Panc1 (cell line): ENCODE measurements around the gene SLF2. TPM values are rescaled to one million over a fixed set of nuclear protein-coding genes. Genes with fewer than 3 reads are reported as not detected.

Experiments used
- ATAC-seq: fragments of 200-7000 bp; cut with Tn5 transposase; 2 replicates; pipeline ENCODE4 v1.9.1; 2020; ENCODE audit warnings: mild to moderate bottlenecking, moderate library complexity
- BruUV-seq: library from RNA; stranded (reverse); fragments of 400-500 nt; replicated peaks from 2 replicates; lab custom pipeline; 2021; lab: Mats Ljungman, UMichigan
- CTCF ChIA-PET: fragments of 300-600 bp; sonication (Branson Sonifier 250); formaldehyde crosslinking; loops from one replicate; lab custom pipeline; 2022; ENCODE audit warnings: antibody characterized with exemption; lab: Charles Lee
- POLR2A ChIA-PET: fragments of 300-600 bp; sonication (Branson Sonifier 250); formaldehyde crosslinking; loops from one replicate; lab custom pipeline; 2022; ENCODE audit warnings: antibody characterized with exemption; lab: Charles Lee
- DNase-seq: peaks from one replicate; pipeline ENCODE4 v3.0.0-alpha.2; 2010; ENCODE audit warnings: low read depth, low spot score
- H3K27ac ChIP-seq: 2 replicates; pipeline ENCODE4 v1.5.1; 2011; ENCODE audit warnings: mild to moderate bottlenecking, low read length, inconsistent platforms
- H3K27me3 ChIP-seq: fragments of 200-500 bp; sonication (Bioruptor generic); 2 replicates; pipeline ENCODE4 v1.6.0; 2014; ENCODE audit warnings: low read length, inconsistent platforms; ENCODE audit not compliant: control insufficient read depth, insufficient read depth
- H3K36me3 ChIP-seq: fragments of 200-500 bp; sonication (Bioruptor generic); 2 replicates; pipeline ENCODE4 v1.5.1; 2014; ENCODE audit warnings: inconsistent platforms, mild to moderate bottlenecking, low read length, moderate library complexity; ENCODE audit not compliant: control insufficient read depth, insufficient read depth
- H3K4me1 ChIP-seq: 2 replicates; pipeline ENCODE4 v1.5.1; 2011; ENCODE audit warnings: inconsistent platforms, mild to moderate bottlenecking, low read length, moderate library complexity; ENCODE audit not compliant: control insufficient read depth, insufficient read depth
- H3K4me3 ChIP-seq, 2 experiments: 2 replicates each; pipeline ENCODE4 v1.5.1; 2011 to 2012; ENCODE audit warnings: low read depth in 2 of 2, low read length in 2 of 2, mild to moderate bottlenecking in 2 of 2, inconsistent platforms in 1 of 2, moderate library complexity in 1 of 2
- H3K9me3 ChIP-seq: fragments of 200-500 bp; sonication (Bioruptor generic); 2 replicates; pipeline ENCODE4 v1.5.1; 2014; ENCODE audit warnings: low read depth, mild to moderate bottlenecking, inconsistent platforms, low read length, moderate library complexity; ENCODE audit not compliant: control insufficient read depth, insufficient read depth
- POLR2AphosphoS5 ChIP-seq: IDR thresholded peaks from 2 replicates; pipeline ENCODE4 v1.6.1; 2012; ENCODE audit warnings: mild to moderate bottlenecking, low read depth, low read length, moderate library complexity
- SIN3A ChIP-seq: IDR thresholded peaks from 2 replicates; pipeline ENCODE4 v1.6.1; 2012; ENCODE audit warnings: low read depth, mild to moderate bottlenecking, low read length, moderate library complexity, borderline replicate concordance; ENCODE audit not compliant: insufficient read depth
- TCF7L2 ChIP-seq: IDR thresholded peaks from 2 replicates; pipeline ENCODE4 v1.6.1; 2011; ENCODE audit warnings: mild to moderate bottlenecking, low read depth, low read length, inconsistent platforms
- in situ Hi-C: cut with HindIII; loops from 2 replicates; pipeline ENCODE4 v1.10.0; 2016; ENCODE audit warnings: low sequenced_read_pairs, low pct_unique_long_range_greater_than_20kb
- intact Hi-C: fragments of 100-400 bp; cut with micrococcal nuclease; formaldehyde crosslinking; loops from one replicate; pipeline ENCODE4 v1.10.0; 2022; ENCODE audit not compliant: unreplicated experiment
- total RNA-seq: library from RNA; stranded (reverse); gene quantifications from one replicate; pipeline ENCODE4 v1.2.1, GENCODE V29; 2021; ENCODE audit not compliant: unreplicated experiment
- TF ChIP-seq, protein P1 (sequence below): fragments of 450-650 bp; IDR thresholded peaks from 2 replicates; pipeline ENCODE4 v1.5.1; 2017; ENCODE audit warnings: mild to moderate bottlenecking
- TF ChIP-seq, protein P2 (sequence below), 2 experiments: IDR thresholded peaks; 2 replicates each; pipeline ENCODE4 v1.6.1; 2011 to 2012; ENCODE audit warnings: low read depth in 2 of 2, control low read depth in 1 of 2, low read length in 1 of 2, mild to moderate bottlenecking in 1 of 2, moderate library complexity in 1 of 2; ENCODE audit not compliant: insufficient read depth in 1 of 2

The SLF2 gene
- total RNA-seq, 1 experiment from 2014 or later, result 38.8 TPM

DNA sequence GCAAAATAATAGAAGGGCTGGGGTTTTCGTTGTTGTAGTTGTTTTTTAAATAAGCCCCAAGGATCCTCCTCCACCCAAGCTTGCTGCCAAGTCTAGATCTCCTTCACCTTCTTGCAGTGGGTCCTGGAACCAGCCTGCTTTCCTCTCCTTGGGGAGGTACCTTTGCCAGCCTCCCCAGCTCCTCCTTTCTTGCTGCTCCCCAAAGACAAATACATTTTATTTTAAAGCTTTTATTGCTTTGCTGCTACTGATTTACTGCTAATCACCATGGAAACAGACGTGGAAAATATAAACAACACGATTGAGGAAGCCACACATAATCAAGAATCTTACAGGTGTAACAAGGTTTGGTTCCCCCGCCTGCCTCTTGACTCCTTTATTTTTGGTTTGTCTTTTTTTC lies 17.4 kb upstream of the SLF2 start:
- no TSS peak for BruUV-seq
- no peak overlapping the region for H3K27ac ChIP-seq
- intact Hi-C loops (no loop called here), in situ Hi-C loops (no loop called here)
- peaks cover 6% of the 10 kb centered on the region for H3K4me1 ChIP-seq
- ChIA-PET POLR2A (no interaction called here), CTCF (no interaction called here)
- H3K4me3 ChIP-seq, result no peak overlapping the region
- H3K27me3 ChIP-seq, result no peaks in the 10 kb centered on the region; the same call in 1 of the 2 replicates
- no peak for ATAC-seq
- DNase-seq, result no peak
- TF ChIP-seq, protein P1, sequence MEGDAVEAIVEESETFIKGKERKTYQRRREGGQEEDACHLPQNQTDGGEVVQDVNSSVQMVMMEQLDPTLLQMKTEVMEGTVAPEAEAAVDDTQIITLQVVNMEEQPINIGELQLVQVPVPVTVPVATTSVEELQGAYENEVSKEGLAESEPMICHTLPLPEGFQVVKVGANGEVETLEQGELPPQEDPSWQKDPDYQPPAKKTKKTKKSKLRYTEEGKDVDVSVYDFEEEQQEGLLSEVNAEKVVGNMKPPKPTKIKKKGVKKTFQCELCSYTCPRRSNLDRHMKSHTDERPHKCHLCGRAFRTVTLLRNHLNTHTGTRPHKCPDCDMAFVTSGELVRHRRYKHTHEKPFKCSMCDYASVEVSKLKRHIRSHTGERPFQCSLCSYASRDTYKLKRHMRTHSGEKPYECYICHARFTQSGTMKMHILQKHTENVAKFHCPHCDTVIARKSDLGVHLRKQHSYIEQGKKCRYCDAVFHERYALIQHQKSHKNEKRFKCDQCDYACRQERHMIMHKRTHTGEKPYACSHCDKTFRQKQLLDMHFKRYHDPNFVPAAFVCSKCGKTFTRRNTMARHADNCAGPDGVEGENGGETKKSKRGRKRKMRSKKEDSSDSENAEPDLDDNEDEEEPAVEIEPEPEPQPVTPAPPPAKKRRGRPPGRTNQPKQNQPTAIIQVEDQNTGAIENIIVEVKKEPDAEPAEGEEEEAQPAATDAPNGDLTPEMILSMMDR, result no peak
- TF ChIP-seq, protein P2, sequence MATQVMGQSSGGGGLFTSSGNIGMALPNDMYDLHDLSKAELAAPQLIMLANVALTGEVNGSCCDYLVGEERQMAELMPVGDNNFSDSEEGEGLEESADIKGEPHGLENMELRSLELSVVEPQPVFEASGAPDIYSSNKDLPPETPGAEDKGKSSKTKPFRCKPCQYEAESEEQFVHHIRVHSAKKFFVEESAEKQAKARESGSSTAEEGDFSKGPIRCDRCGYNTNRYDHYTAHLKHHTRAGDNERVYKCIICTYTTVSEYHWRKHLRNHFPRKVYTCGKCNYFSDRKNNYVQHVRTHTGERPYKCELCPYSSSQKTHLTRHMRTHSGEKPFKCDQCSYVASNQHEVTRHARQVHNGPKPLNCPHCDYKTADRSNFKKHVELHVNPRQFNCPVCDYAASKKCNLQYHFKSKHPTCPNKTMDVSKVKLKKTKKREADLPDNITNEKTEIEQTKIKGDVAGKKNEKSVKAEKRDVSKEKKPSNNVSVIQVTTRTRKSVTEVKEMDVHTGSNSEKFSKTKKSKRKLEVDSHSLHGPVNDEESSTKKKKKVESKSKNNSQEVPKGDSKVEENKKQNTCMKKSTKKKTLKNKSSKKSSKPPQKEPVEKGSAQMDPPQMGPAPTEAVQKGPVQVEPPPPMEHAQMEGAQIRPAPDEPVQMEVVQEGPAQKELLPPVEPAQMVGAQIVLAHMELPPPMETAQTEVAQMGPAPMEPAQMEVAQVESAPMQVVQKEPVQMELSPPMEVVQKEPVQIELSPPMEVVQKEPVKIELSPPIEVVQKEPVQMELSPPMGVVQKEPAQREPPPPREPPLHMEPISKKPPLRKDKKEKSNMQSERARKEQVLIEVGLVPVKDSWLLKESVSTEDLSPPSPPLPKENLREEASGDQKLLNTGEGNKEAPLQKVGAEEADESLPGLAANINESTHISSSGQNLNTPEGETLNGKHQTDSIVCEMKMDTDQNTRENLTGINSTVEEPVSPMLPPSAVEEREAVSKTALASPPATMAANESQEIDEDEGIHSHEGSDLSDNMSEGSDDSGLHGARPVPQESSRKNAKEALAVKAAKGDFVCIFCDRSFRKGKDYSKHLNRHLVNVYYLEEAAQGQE (IDR thresholded peaks at IDR 0.05; ENCODE audit: insufficient read depth in 1 of 2, low read depth in 2 of 2, low read length in 1 of 2), result no peak
- no peak for TF ChIP-seq POLR2AphosphoS5
- no peak for TF ChIP-seq TCF7L2
- no peak for TF ChIP-seq SIN3A
- no peaks in the 10 kb centered on the region for H3K9me3 ChIP-seq
- H3K36me3 ChIP-seq, result no peaks in the 10 kb centered on the region

DNA sequence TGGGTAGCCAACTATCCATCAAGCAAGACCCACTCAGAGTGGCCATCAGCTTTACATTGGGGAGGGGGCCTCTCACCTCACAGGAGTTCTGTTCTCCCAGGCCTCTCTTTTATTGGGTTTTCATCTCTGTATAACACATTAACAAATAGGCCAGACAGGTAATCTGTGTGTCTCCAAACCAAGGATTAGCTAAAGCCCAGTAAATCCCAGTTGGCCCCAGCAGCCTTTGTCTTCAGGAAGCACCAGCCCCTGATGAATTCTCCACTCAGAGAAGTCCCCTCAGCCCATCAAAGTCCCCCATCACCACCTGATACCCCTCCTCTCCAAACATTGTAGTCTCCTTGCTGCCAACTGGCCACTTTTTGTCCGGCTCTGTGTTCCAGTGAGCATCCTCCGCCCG lies 16.9 kb upstream of the SLF2 start:
- in situ Hi-C loops, result no loop called here
- CTCF ChIA-PET, result no interaction called here

More for the DNA sequence above, 16.9 kb upstream of the SLF2 start:
- intact Hi-C loops, result no loop called here
- TF ChIP-seq, protein P2 (IDR thresholded peaks at IDR 0.05; ENCODE audit: insufficient read depth in 1 of 2, low read depth in 2 of 2, low read length in 1 of 2), result no peak
- TF ChIP-seq POLR2AphosphoS5, result no peak
- TF ChIP-seq, protein P1, result no peak
- TF ChIP-seq SIN3A, result no peak
- no peak for TF ChIP-seq TCF7L2
- Histone ChIP-seq H3K27ac (no peak overlapping the region), H3K9me3 (no peaks in the 10 kb centered on the region), H3K4me1 (peaks cover 6% of the 10 kb centered on the region), H3K4me3 (no peak overlapping the region), H3K36me3 (no peaks in the 10 kb centered on the region), H3K27me3 (no peaks in the 10 kb centered on the region; the same call in 1 of the 2 replicates)
- BruUV-seq, result no TSS peak
- ATAC-seq, result no peak
- POLR2A ChIA-PET, result interaction anchor here (0.6 to 1.0 kb wide), 2 partner anchors 14 to 244 kb away, joined by 3 to 7 read pairs; no protein-coding TSS in a partner anchor
- DNase-seq, result no peak
